Skeletal muscle cell (primary cell): ENCODE results near the gene TMEM239.
"Not testable (repeated sequence)": the region's sequence is repeated elsewhere in the genome, so short reads cannot be mapped to it uniquely, and the experiment has no call there.

Source experiments
- DNase-seq: peaks from one replicate; pipeline ENCODE4 v3.0.0-alpha.2; 2010; ENCODE audit warnings: low read depth
- H3K4me3 ChIP-seq: 2 replicates; pipeline ENCODE4 v1.5.1; 2011; ENCODE audit warnings: low read depth, mild to moderate bottlenecking, control low read depth, low read length, moderate library complexity

TMEM239 gene

DNA sequence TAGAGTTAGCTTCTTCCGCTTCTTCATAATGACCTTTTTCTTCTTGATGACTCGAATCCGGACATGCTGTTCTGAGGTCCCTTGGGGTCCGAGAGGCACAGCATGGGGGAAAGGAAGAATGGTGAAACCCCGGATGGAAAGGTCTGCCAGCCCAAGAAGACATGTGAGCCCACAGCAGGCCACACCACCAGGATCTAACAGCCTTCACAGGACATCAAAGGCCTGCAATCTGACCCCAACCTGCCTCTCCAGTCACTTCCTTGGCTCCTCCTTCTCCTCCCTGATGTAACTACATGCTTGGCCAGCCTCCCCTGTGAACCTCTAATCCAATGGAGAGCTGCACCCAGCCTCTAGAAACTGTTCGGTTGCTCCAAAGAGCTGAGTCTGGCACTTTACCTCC lies 17.4 kb upstream of the TMEM239 start:
- no peak overlapping the region for H3K4me3 ChIP-seq
- no peak for DNase-seq

GRCh38 chr20:2799271-2799670 lies 16.9 kb upstream of the TMEM239 start:
- no peak for DNase-seq
- no peak overlapping the region for H3K4me3 ChIP-seq

DNA sequence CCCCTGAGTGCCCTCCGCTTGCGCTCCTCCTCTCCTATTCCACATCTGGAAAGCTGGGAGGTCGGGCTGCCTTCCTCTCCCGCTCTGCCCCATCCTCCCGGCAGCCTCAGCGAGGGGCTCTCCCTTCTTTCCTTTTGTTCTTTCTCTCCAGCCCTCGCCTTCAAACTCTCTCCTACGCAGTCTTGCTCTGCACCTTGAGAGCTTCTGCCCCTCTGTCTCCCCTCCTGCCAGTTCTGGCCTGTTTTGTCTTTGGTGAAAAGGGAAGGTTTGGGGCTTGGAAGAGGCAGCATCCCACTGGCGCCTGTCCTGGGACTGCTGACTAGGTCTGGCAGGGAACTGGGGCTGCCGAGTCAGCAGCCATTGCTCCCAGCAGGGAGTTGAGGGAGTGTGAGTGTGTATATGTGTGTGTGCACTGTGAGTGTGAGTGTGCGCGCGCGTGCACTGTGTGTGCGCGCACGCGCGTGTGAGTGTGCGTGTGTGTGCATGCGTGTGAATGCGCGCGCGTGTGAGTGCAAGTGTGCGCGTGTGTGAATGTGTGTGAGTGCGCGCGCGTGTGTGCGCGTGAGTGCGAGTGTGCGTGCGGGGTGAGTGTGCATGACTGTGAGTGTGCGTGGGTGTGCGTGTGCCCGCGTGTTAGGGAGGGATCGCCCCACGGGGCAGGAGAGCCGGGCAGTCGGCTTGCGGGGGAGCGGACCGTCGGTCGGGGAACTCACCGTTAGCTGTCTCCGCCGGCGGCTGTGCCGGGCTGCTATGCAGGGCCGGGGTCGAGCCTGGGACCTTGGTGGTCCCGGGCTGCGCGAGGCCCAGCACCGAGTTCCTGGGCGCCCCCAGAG lies 16.3 kb upstream of the TMEM239 start:
- DNase-seq, result no peak
- peak overlapping the region; percentile 41 for H3K4me3 ChIP-seq

- no peak for DNase-seq
- H3K4me3 ChIP-seq, result peak within 1 kb of the TSS; percentile 41
These were observed 15.5 kb upstream of the TMEM239 start, which contains the start of gene CPXM1 for GRCh38 chr20:2800521-2801285. CPXM1 (minus strand) TSS chr20:2800627; CDS start chr20:2800572, 55 bp downstream.

- no peak overlapping the region for H3K4me3 ChIP-seq
- no peak for DNase-seq
These were observed 14.9 kb upstream of the TMEM239 start for GRCh38 chr20:2801286-2801728.

DNA sequence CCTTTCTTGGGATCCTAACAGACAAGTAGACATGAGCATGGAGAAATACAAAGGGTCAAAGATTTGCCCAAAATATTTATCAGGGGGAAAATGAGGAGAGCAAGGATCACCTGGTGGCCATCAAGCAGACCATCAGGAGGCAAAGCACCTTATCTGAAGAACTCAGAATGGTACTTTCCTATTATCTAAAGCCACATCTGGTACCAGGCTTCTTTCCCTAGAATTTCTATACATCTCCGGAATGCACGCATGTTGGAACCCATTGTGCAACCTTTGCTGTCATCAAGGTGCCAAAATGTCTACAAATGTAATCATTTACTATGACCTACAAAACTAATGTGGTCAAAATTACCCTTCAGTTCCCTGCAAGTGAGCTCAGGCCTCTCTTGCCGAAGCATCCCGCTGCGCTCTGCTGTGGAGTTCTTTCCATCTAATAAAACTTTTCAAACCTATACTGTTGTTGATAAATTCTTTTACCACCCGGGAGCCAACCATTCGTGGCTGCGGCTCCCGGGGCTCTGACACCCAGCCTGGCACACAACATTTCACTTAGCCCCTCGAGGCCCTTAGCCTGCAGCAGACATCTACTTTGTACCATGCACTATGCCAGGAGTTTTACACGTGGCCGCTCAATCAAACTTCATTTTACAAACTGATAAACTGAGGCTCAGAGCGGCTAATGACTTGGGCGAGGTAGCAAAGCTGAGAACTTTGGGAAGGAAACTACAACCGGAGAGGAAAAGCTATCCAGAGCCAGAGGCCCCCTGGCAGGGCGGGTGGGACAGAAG lies 11.9 kb upstream of the TMEM239 start:
- DNase-seq, result no peak
- no peak overlapping the region for H3K4me3 ChIP-seq

DNA sequence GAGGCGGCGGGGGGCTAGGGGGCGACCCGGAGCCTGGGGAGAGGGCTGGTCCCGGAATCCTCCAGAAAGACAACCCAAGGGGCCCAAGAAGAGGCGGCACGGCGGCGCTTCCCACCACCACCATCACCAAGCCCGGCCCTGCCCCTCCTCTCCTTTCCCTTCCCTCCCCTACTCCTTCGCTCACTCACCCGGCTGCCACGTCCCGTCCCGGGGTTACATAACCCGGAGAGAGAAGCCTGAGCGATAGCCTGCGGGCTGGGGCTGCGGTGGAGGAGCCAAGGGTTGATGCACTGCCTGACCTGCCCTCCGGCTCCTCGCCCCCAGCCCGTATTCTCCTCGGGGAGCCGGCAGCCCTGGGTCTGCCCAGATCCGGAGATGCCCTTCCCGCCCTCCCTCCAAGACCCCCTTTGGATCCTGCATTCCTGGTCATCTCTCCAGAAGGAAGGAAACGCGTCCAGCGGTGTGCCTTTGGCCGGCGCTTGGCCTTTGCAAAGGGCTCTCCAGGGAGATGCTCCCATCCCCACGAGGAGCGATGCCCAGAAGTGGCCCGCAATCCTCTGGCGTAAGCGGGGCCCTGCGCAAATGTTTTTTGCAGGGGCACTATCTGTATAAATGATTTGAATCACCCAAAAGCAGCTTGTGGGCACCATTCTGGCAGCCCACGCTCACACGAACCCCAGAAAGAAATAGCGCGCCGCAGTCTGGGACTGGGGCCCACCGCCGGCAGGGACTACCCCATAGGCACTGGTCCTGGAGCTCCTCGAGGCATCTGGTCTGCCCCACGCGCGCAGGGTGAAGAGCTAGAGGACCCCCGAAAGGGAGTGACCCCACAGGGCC lies 11.1 kb upstream of the TMEM239 start:
- DNase-seq, result no peak
- no peak overlapping the region for H3K4me3 ChIP-seq

- DNase-seq, result no peak
- no peak overlapping the region for H3K4me3 ChIP-seq
These were observed 10.3 kb upstream of the TMEM239 start for GRCh38 chr20:2805689-2806350.

GRCh38 chr20:2806351-2806701 lies 9.8 kb upstream of the TMEM239 start:
- no peak overlapping the region for H3K4me3 ChIP-seq
- DNase-seq, result no peak

DNA sequence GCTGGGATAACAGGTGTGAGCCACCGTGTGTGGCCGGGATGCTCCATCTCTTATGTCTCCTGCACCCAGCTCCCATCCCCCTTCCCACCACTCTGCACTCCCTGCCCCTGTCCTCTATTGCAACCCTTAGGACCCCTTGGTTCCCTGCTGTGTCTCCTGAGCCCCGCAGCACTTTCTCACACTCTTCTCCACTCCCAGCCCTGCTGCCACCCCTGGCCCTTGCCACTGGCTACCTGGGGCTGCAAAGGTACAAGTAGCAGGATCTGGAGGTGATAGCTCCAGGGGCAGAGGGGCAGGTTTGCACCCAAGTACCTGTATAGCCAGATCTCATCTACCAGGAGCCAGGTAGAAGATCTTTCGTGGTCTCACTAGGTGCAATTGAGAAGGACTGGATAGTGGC lies 9.1 kb upstream of the TMEM239 start:
- DNase-seq, result no peak
- H3K4me3 ChIP-seq, result no peak overlapping the region

DNA sequence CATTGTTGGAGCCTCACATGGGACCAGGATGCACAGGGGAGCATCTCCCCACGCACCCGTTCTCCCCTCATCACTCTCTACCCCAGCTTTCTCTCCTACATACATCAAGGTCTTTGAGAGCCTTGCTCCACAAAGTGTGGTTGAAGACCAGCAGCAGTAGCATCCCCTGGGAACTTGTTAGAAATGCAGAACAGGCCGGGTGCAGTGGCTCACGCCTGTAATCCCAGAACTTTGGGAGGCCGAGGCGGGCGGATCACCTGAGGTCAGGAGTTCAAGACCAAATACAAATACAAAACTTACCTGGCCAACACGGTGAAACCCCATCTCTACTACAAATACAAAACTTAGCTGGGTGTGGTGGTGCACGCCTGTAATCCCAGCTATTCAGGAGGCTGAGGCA lies 8.2 kb upstream of the TMEM239 start:
- DNase-seq, result not testable (repeated sequence)

DNA sequence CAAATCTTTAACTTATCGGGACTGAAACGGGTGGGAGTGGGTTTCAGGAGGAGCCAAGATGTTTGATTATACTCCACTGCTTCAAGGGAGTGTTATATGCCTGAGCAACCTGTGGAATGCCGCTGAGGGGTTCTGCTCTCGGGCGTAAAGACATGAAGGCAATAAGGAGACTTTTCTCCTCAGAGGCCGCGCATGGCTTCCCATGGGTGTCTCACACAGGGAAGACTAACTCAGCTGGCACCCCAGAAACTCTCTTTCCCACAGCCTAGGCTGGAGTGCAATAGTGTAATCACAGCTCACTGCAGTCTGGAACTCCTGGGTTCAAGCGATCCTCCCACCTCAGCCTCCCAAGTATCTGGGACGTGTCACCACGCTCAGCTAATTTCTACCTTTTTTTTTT lies 6.5 kb upstream of the TMEM239 start:
- DNase-seq, result no peak
- H3K4me3 ChIP-seq, result no peak overlapping the region

More for the DNA sequence above, 8.2 kb upstream of the TMEM239 start:
- not testable (repeated sequence) for H3K4me3 ChIP-seq

- DNase-seq, result no peak
- H3K4me3 ChIP-seq, result no peak overlapping the region
These were observed 4.0 kb upstream of the TMEM239 start for GRCh38 chr20:2812189-2812588.

- H3K4me3 ChIP-seq, result no peak overlapping the region
- DNase-seq, result no peak
These were observed 2.1 kb upstream of the TMEM239 start for GRCh38 chr20:2814076-2814475.

DNA sequence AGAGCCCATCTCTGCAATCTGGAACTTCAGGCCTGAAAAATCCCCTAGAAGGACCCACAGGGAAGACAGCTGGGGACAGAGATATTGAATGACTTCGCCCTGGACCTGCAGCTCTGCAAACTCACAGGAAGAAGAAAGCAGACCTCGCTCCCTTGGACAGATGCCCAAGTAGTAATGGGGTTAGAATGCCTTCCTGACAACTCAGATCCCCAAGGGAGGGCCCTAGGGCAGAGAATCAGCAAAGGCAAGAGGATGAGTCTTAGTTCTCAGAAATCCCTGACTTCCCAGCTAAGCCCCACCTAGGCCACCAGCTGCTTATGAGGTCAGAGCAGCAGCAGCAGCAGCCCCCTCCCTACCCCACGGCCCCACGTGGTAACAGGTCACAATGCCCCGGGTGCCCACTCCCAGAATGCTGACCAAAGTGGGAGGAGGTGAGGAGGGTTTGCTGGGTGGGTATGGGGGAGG lies 1.5 kb upstream of the TMEM239 start, which contains the start of gene C20orf141:
Gene C20orf141 (plus strand): TSS at position 401 of the 465 bp plus-strand sequence. CDS start 198 bp downstream, outside the sequence.
- DNase-seq, result peak; percentile 99

GRCh38 chr20:2815242-2815900 lies 793 bp upstream of the TMEM239 start:
- no peak for DNase-seq

More for the DNA sequence above, 1.5 kb upstream of the TMEM239 start, which contains the start of gene C20orf141:
- no peak within 1 kb of the TSS for H3K4me3 ChIP-seq

DNA sequence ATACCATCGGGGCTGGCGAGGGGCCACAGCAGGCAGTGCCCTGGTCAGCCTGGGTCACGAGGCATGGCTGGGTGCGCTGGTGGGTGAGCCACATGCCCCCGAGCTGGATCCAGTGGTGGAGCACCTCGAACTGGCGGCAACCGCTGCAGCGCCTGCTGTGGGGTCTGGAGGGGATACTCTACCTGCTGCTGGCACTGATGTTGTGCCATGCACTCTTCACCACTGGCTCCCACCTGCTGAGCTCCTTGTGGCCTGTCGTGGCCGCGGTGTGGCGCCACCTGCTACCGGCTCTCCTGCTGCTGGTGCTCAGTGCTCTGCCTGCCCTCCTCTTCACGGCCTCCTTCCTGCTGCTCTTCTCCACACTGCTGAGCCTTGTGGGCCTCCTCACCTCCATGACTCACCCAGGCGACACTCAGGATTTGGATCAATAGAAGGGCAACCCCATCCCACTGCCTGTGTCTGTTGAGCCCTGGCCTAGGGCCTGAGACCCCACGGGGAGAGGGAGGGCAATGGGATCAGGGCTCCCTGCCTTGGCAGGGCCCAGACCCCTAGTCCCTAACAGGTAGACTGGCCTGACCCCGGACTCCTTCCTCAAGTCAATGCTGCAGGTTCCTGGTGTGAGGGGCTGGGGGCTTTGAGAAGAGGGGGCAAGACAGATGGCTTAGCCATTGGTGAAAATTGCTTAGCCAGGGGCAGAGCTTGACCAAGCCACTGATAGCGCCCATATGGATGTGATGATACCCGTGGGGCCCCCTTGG lies 598 bp downstream of the TMEM239 start:
- no peak overlapping the region for H3K4me3 ChIP-seq

More at GRCh38 chr20:2815242-2815900, 793 bp upstream of the TMEM239 start:
- no peak overlapping the region for H3K4me3 ChIP-seq

More for the DNA sequence above, 598 bp downstream of the TMEM239 start:
- no peak for DNase-seq
